Colonic mucosa (tissue), 4 donors: ENCODE measurements around the gene ZNF266. TPM values are rescaled to one million over a fixed set of nuclear protein-coding genes. Genes with fewer than 3 reads are reported as not detected.

Source experiments
- DNase-seq: peaks from one replicate; pipeline ENCODE4 v3.0.0-alpha.2; 2020
- H3K27ac ChIP-seq: fragments of 200-600 bp; one replicate; pipeline ENCODE4 v1.8.0; 2021
- H3K27me3 ChIP-seq: fragments of 200-600 bp; one replicate; pipeline ENCODE4 v1.8.0; 2021
- H3K36me3 ChIP-seq: fragments of 200-600 bp; one replicate; pipeline ENCODE4 v1.8.0; 2021
- H3K4me1 ChIP-seq: fragments of 200-600 bp; one replicate; pipeline ENCODE4 v1.8.0; 2021; ENCODE audit warnings: mild to moderate bottlenecking
- H3K4me3 ChIP-seq: fragments of 200-600 bp; one replicate; pipeline ENCODE4 v1.8.0; 2021
- H3K9ac ChIP-seq, 2 donors: one replicate each; pipeline ENCODE4 v1.7.0; 2013; ENCODE audit warnings: control low read depth in 2 of 2, low read depth in 2 of 2, low read length in 2 of 2
- H3K9me3 ChIP-seq: fragments of 200-600 bp; one replicate; pipeline ENCODE4 v1.8.0; 2021
- CTCF ChIP-seq: fragments of 200-600 bp; IDR thresholded peaks from one replicate; pipeline ENCODE4 v1.8.0; 2022; ENCODE audit warnings: antibody characterized with exemption, mild to moderate bottlenecking
- intact Hi-C: fragments of 100-400 bp; cut with DNase I; formaldehyde crosslinking; loops from one replicate; pipeline ENCODE4 v1.14.1; 2022
- total RNA-seq, 2 donors: library from RNA; stranded (reverse); fragmentation: NEBNext Ultra II Directional in 1 of 2; extraction: Animal tissue kit (Norgen Biotek cat#: 25700) in 1 of 2; gene quantifications; one replicate each; pipeline ENCODE4 v1.2.1, GENCODE V29; 2021
- donor health status: healthy.
- donor health status: DM: no; HTN: no; CAD: no.
- donor health status: DM: no; HTN: no; CAD: no.

Gene ZNF266
- total RNA-seq, 2 donors from 2014 or later = 12.5 to 17.1 TPM

GRCh38 chr19:9456018-9456689 lies 20.8 kb upstream of the ZNF266 start:
- no peak for DNase-seq
- Histone ChIP-seq H3K27me3 (no peaks in the 10 kb centered on the region), H3K9ac (no peak overlapping the region), H3K9me3 (no peaks in the 10 kb centered on the region), H3K27ac (no peak overlapping the region), H3K4me3 (no peak overlapping the region), H3K4me1 (no peaks in the 10 kb centered on the region), H3K36me3 (no peaks in the 10 kb centered on the region)
- intact Hi-C loops = no loop called here
- no peak for TF ChIP-seq CTCF

GRCh38 chr19:9453953-9454352 lies 18.6 kb upstream of the ZNF266 start:
- no peak for TF ChIP-seq CTCF
- H3K27me3 ChIP-seq = no peaks in the 10 kb centered on the region
- H3K9ac ChIP-seq = no peak overlapping the region
- intact Hi-C loops = no loop called here
- DNase-seq = no peak
- H3K27ac ChIP-seq = no peak overlapping the region
- no peaks in the 10 kb centered on the region for H3K36me3 ChIP-seq
- H3K4me1 ChIP-seq = no peaks in the 10 kb centered on the region
- no peaks in the 10 kb centered on the region for H3K9me3 ChIP-seq
- H3K4me3 ChIP-seq = no peak overlapping the region

GRCh38 chr19:9445037-9445436 lies 9.7 kb upstream of the ZNF266 start:
- Histone ChIP-seq H3K27me3 (no peaks in the 10 kb centered on the region), H3K27ac (no peak overlapping the region), H3K4me1 (no peaks in the 10 kb centered on the region), H3K9me3 (no peaks in the 10 kb centered on the region), H3K36me3 (no peaks in the 10 kb centered on the region), H3K4me3 (no peak overlapping the region), H3K9ac (no peak overlapping the region)
- no peak for TF ChIP-seq CTCF
- DNase-seq = no peak
- intact Hi-C loops = no loop called here

GRCh38 chr19:9436358-9436757 lies 985 bp upstream of the ZNF266 start:
- no peak overlapping the region for H3K27ac ChIP-seq
- H3K4me1 ChIP-seq = no peaks in the 10 kb centered on the region
- H3K4me3 ChIP-seq = peak overlapping the region; percentile 67
- no peak for TF ChIP-seq CTCF
- H3K9ac ChIP-seq = no peak overlapping the region
- intact Hi-C loops = loop anchor here (10.0 kb wide), 1 partner anchor 112 kb away; the partner anchor contains the start of gene ZNF559
- H3K36me3 ChIP-seq = no peaks in the 10 kb centered on the region
- no peaks in the 10 kb centered on the region for H3K27me3 ChIP-seq
- no peak for DNase-seq
- no peaks in the 10 kb centered on the region for H3K9me3 ChIP-seq

GRCh38 chr19:9431475-9431874 lies 3.9 kb downstream of the ZNF266 start:
- peak; percentile 15 for TF ChIP-seq CTCF
- H3K36me3 ChIP-seq = peaks cover 3% of the 10 kb centered on the region
- H3K27me3 ChIP-seq = no peaks in the 10 kb centered on the region
- H3K27ac ChIP-seq = no peak overlapping the region
- H3K9ac ChIP-seq = no peak overlapping the region
- intact Hi-C loops = loop anchor here (10.0 kb wide), 1 partner anchor 107 kb away; the partner anchor contains the start of gene ZNF559
- DNase-seq = peak; percentile 27
- H3K9me3 ChIP-seq = no peaks in the 10 kb centered on the region
- no peak overlapping the region for H3K4me3 ChIP-seq
- no peaks in the 10 kb centered on the region for H3K4me1 ChIP-seq
